ENCODE data around the gene ATP6V0E2.
A peak's percentile ranks its signal among the peaks of the same experiment; 100 is the strongest.
"Not testable (repeated sequence)": the region's sequence is repeated elsewhere in the genome, so short reads cannot be mapped to it uniquely, and the experiment has no call there.

Gene ATP6V0E2

DNA sequence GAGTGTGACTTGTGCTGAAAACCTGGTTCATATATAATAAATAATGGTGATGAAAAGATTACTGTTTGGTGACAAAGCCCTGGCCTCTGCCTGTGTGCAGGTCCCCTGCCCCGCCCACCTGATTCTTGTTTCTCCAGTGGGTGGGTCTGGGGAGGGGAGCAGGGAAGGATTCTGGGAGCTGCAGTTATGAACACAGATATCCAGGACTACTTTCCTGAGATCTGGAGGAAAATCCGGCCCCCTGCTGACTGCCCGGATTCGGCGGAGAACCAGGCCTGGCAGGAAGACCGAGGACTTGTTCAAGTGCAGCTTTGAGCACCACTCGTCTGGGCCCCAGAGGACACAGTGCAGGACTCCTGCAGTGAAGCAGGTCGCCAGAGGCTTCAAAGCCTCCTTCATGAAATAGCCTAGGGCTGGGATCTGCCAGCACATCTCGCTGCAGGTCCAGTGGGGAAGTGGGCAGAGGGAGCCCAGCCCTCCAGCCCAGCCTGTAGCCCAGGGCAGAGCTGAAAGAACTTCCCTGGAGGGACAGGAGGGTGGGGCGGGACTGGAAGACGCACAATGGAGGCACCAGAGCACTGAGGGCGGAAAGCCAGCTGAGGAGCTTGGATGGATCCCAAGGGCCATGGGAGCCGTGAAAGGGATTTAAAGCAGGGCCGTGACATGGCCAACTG is 7.0 kb downstream of the ATP6V0E2 start:
- DNase-seq = no peak

- DNase-seq = no peak
Observed at GRCh38 chr7:149881328-149882247, 7.8 kb downstream of the ATP6V0E2 start.

- DNase-seq = no peak
Observed at GRCh38 chr7:149882248-149883047, 8.7 kb downstream of the ATP6V0E2 start.

DNA sequence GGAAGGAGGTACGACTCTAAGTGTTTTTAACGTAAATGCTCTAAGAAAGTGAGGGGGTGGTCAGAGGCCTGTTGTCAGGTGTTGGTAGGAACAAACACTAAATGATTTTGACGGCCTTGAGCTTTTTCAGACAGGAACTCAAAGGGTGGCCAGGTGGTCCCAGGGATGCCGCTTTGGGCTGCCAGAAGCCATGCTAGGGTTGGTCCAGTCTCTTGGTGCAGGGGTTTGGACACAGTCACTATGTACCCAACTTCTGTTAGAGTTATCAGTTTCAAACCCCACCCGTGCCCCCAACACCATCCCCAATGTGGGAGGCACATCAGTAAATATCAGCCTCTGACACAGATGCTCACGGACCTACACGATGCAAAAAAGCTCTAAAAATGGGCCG is 9.3 kb downstream of the ATP6V0E2 start:
- no peak for DNase-seq

GRCh38 chr7:149883452-149883861 is 9.7 kb downstream of the ATP6V0E2 start:
- peak; percentile 41 for DNase-seq

DNA sequence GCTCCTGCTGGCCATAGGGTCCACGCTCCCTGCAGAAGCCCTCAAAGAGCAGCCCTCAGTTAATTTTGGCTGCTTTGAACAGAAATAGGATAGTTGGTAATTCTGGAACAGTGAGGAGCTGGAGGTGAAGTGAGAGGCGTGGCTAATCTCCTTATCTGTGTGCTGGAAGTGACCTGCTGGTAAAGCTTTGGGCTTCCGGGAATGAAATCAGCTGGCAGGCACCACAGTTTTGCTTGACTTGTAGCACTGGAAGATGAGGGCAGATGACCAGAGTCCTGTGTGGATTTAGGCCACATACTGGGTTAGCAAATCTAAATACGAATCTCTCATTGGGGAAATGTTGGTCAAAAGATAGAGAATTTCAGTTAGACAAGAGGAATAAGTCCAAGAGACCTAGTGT is 10.2 kb downstream of the ATP6V0E2 start:
- no peak for DNase-seq

GRCh38 chr7:149884541-149884940 is 10.8 kb downstream of the ATP6V0E2 start:
- DNase-seq = no peak

DNA sequence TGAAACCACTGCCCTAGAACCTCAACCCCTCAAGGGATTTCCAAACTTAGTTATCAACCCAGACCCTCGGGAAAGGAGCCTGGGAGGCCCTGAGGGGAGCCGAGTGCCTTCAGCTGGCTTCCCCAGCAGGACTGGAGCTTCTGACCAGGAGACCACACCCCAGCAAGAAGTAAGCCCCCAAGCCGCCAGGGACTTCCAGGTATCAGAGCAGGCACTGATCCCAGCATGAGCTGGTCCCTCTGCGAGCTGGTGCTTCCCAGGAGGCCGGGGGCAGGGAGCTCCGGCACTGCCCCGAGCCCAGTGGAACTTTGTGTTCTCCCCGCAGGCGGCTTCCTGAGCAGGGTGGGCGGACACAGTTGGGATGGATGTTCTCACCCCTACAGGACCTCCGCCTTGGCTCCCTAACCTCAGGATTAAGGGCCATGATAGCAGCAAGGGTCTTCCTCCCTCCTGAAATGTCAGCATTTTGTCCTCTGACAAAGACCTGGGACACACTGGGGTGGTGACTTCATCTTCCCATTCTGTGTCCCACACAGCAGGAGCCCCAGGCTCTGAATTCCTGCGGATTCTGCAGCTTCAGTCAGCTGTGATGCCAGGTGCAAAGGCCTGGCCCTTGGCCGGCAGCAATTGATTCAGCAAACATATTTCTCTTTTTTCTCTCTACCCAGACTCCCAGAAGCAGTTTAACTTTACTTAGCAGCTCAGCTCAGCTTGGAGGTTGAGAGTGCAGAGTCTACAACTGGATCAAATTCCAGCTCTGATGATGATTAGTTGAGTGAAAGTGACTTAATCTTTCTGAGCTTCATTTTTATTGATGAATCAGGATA is 11.6 kb downstream of the ATP6V0E2 start:
- DNase-seq = no peak

DNA sequence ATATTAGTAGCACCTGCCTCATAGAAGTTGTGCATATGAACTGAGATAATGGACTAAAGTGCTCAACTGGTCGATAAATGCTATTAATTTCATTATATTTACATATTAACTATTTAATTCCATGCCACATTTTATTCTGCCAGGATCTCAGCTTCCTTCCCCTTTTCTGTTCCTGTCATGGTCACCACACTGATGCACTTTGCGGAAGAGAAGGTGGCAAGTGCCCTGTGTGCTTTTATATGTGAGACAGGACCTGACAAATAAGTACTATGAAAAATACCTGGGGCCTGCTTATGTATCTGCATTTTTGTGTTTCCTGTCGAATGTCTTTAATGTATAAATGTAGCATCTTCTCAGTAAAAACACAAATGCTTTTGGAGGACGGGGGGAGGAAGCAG is 12.2 kb downstream of the ATP6V0E2 start:
- no peak for DNase-seq

DNA sequence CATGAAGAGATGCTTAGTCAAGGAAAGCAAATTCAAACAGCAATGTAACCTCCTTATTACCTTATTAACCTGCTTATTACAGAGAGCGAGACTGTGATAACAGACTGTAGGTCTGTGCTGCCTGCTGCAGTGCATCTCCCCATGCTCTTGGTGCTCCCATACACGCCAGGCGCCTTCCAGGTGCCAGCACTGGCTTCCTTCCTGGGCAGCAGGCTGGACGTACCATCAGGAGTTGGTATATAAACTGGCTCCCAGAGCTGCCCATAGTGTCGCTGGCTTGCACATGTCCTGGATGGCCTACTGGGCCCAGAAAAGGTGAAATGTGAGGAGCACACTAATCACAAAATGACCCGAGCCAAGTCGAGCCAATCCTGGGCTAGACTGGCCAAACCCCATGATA is 13.5 kb downstream of the ATP6V0E2 start:
- no peak for DNase-seq

DNA sequence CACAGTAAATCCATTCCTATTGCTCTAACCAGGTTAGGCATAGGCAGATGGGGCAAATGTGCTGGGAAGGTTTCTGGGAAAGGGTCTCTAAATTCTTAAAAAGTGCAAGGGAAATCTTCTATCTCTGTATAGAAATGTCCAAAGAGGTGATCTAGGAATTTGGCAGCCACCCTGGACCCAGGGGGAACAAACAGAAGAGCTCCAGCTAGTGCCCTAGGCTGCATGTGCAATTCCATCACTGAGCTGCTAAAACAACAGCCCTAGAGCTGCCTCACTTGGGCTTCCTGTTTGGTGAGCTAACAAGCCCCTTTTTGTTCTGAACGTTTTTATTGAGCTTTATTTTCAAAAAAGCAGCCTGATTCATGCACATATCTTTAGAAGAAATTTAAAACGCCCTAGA is 16.9 kb downstream of the ATP6V0E2 start:
- not testable (repeated sequence) for DNase-seq

DNA sequence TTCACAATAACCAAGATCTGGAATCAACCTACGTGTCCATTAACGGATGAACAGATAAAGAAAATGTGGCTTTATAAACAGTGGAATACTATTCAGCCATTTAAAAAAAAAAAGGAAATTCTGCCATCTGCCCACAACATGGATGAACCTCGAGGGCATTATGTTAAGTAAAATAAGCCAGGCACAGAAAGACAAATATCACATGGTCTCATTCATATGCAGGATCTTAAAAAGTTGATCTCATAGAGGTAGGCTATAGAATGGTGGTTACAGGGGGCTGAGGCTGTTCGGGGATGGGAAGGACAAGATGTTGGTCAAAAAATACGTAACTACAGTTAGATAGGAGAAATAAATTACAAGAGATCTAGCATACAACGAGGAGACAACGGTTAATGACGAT is 21.2 kb downstream of the ATP6V0E2 start:
- not testable (repeated sequence) for DNase-seq

GRCh38 chr7:149907776-149908376 is 34.1 kb downstream of the ATP6V0E2 start:
- DNase-seq = not testable (repeated sequence)

DNA sequence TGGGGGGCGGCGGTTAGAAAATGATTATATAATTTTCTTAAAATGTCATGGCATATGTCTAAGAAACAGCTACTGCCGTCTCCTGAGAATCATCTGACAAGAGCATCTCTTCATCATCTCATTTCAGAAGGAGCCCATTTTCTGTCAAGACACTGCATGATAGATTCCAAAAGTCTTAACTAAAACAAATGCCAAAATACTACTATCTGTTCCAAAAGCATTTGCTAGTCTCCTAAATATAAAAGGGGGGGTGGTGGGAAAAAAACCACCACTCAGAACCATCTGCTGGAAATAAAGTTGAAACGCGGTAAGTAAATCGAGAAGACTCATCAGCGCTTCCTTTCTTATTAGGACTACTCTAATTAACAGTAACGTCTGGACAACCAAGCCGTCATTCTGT is 36.5 kb downstream of the ATP6V0E2 start:
- DNase-seq = not testable (repeated sequence)

GRCh38 chr7:149912126-149912525 is 38.4 kb downstream of the ATP6V0E2 start:
- not testable (repeated sequence) for DNase-seq

DNA sequence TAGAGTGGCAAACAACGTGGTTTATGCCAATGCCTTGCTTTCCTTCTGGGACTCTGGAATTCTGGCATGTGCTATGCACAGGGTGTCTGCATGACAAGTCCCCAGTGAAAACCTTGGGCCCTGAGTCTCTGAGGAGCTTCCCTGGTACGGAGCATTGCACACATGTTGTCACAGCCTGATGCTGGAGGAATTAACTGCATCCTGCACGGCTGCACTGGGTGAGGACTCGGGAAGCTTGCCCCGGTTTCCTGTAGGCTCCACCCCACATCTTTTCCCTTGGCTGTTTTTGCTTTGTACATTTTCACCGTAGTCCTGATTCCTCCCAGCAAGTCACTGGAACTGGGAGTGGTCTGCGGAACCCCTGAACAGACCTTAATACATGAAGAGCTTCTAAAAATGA is 52.6 kb downstream of the ATP6V0E2 start:
- not testable (repeated sequence) for DNase-seq
